Sigmoid colon (tissue), 4 donors: Measurements from ENCODE around the gene SLC22A4.

Experiments used
- CTCF ChIP-seq, 4 experiments: fragments of 450-650 bp in 3 of 4; fragments of 200-600 bp in 1 of 4; IDR thresholded peaks; one replicate each; pipeline ENCODE4 v1.5.1; 2016 to 2019; ENCODE audit warnings: antibody characterized with exemption in 4 of 4, mild to moderate bottlenecking in 3 of 4, moderate library complexity in 2 of 4
- EP300 ChIP-seq, 4 donors: sonication (generic); formaldehyde crosslinking; IDR thresholded peaks; one replicate each; pipeline ENCODE4 v1.6.1; 2017; ENCODE audit warnings: antibody characterized with exemption in 4 of 4
- POLR2AphosphoS5 ChIP-seq, 4 donors: sonication (generic); formaldehyde crosslinking; IDR thresholded peaks; one replicate each; pipeline ENCODE4 v1.6.1; 2017; ENCODE audit warnings: antibody characterized with exemption in 4 of 4

GRCh38 chr5:132298298-132299212 lies 4.4 kb downstream of the SLC22A4 start:
- no peak for TF ChIP-seq CTCF (IDR thresholded peaks at IDR 0.05)
- no peak for TF ChIP-seq EP300 (IDR thresholded peaks at IDR 0.05)
- no peak for TF ChIP-seq POLR2AphosphoS5 (IDR thresholded peaks at IDR 0.05)
